HG02884 (cell line): Measurements from ENCODE around the gene RBM28.

Source experiments
- ATAC-seq: cut with Tn5 transposase; IDR thresholded peaks from one replicate; pipeline ENCODE4 v1.9.1; 2021; ENCODE audit warnings: mild to moderate bottlenecking, moderate library complexity; ENCODE audit not compliant: unreplicated experiment

The RBM28 gene

DNA sequence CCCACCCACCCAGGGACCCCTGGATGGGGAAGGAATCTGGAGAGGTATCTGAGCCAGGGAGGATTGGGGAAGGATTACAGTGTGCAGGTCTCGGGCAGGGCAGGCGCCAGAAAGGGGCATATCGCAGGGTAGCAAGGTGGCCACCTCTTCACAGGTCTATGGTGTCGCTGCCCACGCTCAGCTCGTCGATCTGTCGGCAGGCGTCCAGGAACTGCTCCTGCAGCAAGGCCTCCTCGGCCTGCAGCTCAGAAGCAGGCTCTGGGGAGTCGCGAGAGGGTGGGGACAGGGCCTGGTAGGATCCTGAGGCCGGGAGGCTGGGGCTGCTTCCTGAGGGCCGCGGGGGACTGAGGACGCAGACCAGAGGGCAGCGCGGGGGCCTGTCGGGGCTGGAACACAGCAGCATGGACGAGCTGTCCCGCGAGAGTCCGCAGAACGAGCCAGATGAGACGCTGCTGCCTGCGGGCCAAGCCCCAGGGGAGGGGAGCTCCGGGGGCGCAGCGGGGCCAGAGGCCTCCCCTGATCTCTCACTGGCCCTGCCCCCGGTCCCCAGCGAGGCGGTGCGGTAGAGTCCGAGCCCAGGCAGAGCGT is 7.1 kb upstream of the RBM28 start:
- no peak for ATAC-seq

DNA sequence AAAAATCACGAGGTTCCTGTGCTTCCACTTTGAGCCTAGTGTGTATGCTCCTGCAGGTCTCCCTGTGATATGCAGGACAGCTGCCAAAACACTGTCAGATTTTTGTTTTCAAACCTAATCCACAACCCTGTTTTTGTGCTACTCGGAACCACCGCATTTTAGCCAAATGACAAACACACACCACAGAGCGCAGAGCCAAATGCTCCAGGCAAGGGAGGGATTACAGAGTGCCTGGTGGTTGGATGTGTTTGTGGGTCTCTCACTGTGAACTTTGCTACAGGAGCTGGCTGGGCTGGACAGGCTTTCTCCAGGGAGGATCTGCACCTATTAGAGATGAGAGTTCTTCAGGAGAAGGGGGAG is 5.7 kb upstream of the RBM28 start:
- ATAC-seq, result no peak

DNA sequence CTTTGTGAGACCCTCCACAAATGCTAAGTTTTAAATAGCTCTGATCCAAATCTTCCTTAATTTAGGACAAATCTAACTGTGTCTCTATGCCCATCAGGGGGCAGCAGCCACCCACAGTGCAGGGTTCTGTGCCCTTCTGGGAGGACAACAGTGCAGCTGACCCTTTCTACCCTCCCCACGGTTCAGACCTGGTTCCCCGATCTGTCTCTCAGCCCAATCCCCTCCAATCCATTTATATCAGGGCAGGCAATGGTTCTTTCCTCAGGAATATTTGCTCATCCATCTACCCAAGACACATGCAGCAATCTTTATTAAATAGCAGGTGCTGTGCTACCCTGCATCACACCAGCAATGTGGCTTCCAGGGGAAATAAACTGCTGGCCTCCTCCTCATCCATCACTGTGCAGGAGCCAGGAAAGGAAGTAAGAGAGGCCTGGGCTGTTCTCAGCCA is 4.0 kb upstream of the RBM28 start:
- ATAC-seq, result no peak

DNA sequence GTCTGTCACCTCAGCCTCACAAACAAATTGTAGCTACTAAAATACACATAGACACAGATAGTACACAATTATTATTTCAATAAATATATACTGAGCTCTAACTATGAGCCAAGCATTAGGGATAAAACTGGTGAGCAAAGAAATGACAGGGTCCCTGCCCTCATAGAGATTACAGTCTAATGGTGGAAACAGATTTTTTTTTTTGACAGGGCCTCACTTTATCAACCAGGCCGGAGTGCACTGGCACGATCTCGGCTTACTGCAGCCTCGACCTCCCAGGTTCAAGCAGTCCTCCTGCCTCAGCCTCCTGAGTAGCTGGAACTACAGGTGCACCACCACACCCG is 695 bp upstream of the RBM28 start:
- no peak for ATAC-seq

DNA sequence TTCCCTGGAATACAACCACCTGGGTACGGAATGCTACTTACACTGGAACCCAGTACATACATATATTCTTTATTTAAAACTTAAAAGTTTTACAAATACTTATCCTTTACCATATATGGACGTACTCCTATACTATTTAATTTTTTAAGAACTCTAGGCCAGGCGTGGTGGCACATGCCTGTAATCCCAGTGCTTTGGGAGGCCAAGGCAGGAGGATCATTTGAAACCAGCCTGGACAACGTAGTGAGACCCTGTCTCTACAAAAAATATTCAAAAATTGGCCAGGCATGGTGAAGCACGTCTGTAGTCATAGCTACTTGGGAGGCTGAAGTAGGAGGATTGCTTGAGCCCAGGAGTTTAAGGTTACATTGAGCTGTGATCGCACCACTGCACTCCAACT is 2.0 kb downstream of the RBM28 start:
- ATAC-seq, result no peak

DNA sequence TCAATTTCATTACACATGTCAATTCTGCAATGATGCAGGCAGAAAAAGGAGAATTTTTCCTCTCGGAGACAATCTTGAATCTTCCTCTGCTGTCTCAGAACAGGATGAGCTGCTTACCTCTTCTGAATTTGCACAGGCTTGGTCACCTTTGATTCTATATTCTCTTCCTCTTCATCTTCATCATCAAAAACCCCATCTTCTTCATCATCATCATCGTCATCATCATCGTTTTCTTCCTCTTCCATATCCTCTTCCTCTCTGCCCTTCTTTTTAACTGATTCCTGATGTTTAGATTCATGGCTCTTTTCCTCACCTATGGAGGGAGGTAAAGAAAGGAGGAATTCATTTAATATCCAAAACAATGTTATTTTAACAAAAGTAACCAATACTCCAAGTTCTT is 8.0 kb downstream of the RBM28 start:
- no peak for ATAC-seq

DNA sequence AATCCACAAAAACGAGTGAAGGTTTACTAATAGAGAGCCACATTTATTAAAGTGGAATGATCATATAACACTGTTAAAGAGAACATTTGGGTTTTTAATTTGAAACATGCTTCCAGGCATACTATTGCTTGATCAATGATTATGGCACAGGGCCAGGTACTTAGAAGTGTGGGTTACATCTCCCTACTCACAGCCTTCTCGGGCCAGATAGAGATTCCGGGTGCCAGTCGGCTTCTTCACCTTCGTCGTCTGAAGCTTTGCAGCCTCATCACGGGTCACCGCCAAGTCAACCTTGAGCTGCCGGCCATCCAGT is 19.4 kb downstream of the RBM28 start:
- ATAC-seq, result no peak

DNA sequence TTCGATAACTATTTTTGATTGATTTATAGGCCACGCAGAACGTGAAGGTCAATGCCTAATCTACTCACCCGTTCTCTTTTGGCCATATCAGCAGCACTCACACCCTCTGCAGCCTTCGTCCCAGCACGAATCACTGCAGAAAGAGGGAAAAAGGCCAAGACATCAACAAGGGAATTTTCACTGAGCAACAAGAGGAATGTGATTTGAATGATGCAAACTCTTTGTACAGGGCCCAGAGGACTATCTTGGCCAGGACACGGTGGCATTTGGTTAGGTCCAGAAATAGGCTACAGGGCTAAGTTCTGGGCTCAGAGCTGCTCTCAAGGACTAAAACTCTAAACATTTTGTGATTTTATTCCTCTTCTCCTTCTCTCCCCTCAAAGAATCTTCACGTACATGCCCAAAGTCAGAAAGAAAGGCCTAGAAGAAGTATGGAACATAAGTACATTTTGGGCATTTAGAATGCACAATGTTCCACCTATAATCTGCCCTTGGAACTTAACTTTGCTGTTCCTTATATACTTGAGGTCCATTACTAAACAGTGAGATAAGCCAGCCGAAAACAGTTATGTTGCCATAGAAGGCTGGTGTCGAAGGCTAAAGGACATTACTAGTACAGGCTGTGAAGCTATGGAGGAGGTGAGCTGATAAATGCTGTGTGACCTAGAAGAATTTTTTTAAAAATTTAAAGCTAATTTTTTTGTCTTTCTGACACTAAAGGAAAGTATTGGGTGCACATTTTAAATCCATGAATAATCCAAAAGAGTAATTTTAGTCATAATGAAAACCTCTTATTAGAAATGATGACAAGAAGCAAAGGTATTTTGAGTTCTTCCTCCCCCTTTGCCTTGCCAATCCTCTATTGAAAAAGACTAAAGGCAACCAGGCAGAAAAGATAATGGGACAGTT is 20.0 kb downstream of the RBM28 start:
- no peak for ATAC-seq

DNA sequence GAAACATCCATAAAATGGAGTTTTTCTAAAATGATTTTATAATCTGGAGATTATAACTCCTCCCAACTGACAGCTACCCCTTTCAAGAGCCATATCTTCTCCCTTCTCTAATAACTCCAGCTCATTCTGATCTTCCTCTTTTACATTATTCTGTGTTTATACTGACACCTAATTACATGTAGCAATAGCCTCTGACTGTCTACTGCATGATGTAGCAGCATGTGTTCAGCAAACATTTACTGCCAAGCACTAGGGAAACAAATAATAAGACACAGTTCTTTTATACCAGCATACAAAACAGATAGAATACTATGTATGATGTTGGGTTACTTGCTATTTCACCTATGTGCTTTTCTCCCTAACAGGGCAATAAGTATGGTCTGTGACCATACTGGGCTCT is 20.7 kb downstream of the RBM28 start:
- ATAC-seq, result no peak

DNA sequence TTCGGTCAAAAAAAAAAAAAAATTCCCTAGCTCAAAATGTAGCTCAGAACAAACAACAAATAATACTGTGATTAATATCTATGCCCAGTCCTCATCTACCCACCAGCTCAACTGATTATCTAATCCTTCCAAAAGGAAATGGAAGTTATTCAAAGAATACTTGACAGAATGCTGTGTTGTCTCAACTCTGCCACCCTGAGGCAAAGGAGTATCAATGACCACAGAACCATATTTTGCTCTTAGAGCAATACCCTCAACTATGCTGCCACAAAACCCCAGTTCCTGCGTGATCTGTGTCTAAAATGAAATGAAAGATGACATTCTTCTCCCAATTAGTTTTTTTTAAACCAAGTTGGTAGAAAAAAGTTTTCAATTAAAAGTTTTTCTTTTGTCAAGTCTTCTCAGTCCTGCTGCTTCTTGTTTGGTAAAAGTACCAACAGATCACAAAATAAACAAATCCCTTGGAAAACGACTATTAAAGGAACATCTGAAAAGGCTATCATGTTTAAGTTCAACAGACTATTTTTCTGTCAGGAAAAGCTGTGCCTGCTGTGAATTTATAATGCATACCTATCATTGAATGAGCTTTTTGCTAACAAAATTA is 21.6 kb downstream of the RBM28 start:
- no peak for ATAC-seq

DNA sequence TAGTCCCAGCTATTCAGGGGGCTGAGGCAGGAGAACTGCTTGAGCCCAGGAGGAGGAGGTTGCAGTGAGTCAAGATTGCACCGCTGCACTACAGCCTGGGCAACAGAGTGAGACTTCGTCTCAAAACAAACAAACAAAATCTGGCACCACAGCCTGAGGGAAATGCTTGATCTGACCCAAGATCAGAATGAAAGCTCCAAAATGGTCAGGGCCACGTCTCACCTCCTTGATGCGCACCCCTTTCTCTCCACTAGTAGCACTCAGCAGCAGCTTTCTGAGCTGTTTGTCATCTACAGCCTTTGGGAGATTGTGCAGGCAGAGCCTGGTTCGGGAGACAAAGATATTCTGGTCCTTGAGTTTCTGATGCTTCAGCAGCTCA is 22.7 kb downstream of the RBM28 start:
- ATAC-seq, result no peak

DNA sequence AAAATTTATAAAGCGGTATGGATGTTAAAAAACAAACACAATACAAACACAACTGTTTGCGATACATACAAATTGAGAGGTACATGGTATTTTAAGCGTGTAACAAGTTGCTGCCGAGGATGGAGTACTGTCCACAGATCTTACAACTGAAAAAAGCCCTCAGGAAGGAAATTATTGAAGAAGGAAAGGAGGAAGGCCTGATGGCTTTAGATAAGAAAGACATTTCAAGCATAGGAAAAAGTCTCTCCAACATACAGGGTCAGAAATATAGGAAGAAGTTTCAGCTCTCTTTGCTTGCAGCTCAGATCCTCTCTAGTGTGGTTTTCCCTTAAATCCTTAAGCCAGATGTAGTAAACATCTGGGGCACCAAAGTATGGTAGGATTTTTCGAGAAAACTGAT is 25.0 kb downstream of the RBM28 start:
- no peak for ATAC-seq

DNA sequence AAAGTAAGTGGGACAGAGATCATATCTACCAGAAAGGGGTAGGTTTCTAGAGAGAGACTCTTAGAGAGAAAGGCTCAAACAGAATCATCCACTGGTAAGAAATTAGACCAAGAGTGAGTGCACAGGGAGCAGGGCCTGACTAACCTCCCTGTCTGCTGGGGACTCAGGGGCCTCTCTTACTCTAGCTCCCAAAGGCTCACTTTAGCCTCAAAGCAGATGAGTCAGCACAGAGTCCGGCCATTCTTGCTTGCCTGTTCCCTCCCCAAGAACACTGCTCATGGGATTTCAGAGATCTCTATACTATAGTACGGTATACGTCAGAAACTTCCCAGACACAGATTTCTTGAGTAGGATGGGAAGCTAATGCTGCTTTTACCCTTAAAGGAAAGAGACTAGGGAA is 32.7 kb downstream of the RBM28 start:
- ATAC-seq, result no peak

DNA sequence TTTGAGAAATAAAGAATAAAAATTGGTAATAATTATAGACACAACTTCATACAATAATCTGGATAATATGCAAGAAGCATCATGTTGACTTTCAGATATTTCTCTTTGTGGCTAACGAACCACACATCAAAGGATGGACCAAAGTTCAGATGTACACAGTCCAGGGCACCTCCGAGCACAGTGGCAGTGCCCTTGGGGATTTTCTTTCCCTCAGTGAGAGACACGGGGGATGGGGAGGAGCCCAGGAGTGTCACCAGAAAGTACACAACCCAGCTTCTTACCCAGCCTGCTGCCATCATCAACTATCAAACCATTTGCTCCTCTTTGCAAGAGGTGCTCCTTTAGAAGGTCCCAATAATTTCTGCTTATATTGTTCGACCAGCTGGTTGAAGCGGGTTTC is 33.2 kb downstream of the RBM28 start:
- ATAC-seq, result no peak

DNA sequence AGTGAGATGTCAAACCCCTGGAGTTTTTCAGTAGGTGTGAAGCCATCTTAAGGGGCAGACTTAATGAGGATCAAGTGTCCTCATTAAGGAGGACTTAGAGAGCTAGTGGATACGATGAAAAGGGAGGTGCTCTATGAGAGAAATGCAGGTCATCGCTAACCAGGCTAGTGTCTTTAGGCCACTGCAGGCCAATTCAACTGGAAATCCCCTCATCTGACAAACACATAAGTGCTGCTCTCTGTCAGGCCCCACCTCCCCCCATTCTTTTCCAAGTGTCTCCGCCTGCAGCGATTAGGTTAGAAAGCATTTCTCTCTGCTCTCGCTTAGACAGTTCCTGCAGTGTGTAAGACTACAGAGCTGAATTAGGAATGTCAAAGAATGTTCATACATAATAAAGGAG is 33.7 kb downstream of the RBM28 start:
- ATAC-seq, result no peak

DNA sequence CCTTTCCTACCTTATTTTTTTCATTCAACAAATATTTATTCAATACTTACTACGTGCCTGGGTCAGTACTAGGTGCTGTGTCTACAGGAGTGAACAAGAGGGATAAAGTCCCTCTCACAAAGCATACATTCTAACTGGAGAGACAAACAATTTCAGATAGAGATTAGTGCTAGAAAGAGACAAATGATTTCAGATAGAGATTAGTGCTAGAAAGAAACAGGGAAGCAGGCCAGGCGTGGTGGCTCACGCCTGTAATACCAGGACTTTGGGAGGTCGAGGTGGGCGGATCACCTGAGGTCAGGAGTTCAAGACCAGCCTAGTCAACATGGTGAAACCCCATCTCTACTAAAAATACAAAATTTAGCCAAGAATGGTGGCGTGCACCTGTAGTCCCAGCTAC is 34.6 kb downstream of the RBM28 start:
- no peak for ATAC-seq

DNA sequence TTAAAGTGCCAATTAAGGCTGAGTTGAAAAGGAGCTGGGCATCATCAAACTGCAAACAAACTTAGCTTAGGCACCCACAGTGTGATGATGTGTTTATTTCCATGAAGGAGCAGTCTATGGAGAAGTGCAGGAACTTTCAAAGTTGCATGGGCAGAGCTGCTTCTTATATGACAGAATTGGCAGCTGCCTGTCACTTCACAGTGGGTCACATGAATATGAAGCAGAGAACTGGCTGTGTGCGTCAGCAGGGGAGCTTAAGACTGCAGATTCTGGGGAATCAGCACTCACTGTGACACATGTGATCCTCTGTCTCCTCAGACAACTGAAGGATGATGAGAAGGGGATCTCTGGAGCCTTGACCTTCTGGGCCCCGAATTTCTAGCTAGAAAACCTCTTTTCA is 36.6 kb downstream of the RBM28 start:
- no peak for ATAC-seq

DNA sequence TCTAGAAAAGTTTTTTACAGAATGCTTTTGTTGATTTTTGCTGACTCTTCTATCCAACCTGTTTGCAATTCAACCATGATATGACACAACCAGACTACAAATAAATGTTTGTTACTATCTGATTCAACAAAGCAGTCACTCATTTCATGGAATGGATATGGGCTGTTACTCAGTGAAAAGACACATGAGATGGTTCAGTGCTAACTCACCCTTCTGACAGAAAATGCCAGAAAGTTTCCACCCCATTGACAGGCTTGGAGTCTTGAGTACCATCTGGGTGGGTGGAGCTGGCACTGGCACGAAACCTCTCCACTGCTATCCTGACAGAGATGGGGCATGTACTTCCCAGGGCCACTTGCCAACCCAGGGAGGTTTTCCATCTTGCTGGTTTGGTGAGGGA is 39.5 kb downstream of the RBM28 start:
- ATAC-seq, result no peak

DNA sequence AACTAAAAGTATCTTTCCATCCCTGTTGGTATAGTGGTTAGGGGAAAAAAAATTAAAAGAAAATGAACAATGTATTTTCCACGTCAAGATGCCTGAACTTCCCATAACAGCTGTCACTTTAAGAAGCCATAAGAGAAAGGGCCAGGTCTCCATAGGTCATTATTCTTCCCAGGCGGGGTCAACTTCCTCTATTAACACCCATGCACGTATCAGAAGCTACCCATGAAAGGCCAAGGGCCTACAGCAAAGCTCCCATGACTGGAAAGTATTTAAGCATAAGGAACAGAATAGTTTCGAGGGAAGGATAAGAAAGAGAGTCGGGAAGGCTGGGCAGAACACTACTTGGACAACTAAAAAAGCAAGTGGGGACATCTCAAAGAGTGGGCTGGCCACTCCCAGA is 40.1 kb downstream of the RBM28 start:
- ATAC-seq, result no peak

DNA sequence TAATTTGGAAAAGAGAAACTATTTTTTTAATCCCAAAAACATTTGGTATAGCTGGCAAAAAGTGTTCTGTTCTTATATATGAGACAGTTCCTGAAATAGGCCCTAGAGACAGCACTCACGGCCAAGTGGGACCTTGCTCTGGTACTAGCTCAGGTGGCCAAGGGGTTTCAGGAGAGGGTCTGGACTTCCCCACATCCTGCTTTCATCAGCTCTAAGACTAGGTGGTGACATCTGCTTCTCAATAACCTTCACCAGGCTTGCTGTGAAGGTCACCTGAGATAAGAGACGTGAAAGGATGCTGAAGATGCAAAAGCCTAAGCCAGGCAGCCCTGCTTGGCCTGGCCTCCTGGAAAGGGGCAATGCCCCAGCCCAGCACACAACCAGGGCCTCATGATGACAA is 40.6 kb downstream of the RBM28 start:
- ATAC-seq, result no peak

DNA sequence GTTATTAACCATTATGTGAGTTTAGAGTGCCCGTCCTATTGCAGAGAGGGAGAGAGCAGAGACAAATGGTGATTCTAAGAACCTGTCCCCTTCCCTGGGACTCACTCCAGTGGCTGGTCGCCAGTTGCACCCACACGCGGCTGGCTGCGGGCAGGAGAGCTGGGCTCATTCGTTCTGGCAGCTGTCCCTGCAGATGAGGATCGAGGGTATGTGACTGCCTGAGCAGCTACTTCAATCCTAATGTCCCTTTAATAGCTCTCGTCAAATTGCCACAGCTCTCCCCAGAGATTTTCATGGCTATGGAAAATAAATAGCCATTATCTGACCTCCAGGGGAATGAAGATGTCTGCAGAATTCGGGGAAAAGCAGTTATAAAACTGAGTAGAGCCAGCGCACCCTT is 41.6 kb downstream of the RBM28 start:
- no peak for ATAC-seq

DNA sequence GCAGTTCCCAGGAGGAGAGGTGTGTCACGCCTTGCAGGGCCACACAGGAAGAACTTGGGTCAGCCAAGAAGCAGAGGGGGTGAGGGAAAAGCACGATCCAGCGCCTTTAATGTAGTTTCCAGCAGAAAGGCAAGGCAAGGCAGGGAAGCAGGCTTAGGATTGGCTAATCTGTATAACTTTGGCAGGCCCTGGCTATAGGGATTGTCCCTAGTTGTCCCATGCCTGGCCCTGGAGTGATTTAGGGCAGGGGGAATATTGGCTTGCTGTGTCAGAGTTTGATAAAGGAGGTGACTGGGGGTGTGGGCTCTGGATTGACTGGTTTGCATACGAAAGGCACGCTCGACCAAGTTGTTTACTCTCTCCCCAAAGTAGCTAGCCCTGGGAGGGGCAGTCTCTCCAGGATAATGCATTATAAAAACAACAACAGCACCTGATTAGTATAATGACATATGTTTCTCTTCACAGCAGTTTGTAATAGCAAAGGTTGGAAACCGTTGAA is 44.5 kb downstream of the RBM28 start:
- no peak for ATAC-seq
